Omental fat pad (tissue), 4 donors: ENCODE results near the gene FAM186B. TPM values are rescaled to one million over a fixed set of nuclear protein-coding genes. Genes with fewer than 3 reads are reported as not detected.

Source experiments
- ATAC-seq: fragments of 150-250 bp; one replicate; pipeline ENCODE4 v1.9.1; 2016; ENCODE audit warnings: mild to moderate bottlenecking, moderate library complexity; ENCODE audit not compliant: low FRiP score
- DNase-seq: peaks from one replicate; pipeline ENCODE4 v3.0.0-alpha.2; 2019; ENCODE audit warnings: low spot score
- total RNA-seq, 4 donors: library from RNA; depleted of rRNA; stranded (reverse); fragments of >200 nt; gene quantifications; one replicate each; pipeline ENCODE4 v1.1.0, GENCODE V29; 2016
- TF ChIP-seq, protein P1 (sequence below), 3 donors: fragments of 450-650 bp; IDR thresholded peaks; one replicate each; pipeline ENCODE4 v1.5.1; 2016 to 2017; ENCODE audit warnings: antibody characterized with exemption in 3 of 3, mild to moderate bottlenecking in 3 of 3, moderate library complexity in 2 of 3

Gene FAM186B
- total RNA-seq, 4 donors from 2014 or later, result 0.25 to 0.84 (median 0.48) TPM; not detected in 1

DNA sequence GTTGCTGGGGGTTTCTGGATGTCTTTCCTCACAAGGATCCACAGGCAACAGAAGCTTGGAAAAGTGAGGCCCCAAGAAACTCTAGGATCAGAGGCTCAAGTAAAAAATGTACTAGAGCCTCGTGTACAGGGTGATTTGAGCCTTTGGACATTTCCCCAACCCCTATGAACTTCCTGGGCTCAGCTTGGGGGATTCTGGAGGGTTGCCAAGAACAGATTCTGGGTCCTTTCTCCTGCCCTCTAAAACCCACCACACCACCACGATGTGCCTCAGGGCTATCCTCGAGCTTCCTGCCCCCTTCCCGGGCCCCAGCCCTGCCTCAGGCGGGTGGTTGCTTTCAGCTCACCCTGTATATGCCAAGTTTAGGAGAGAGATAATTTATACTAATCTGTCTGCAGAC lies 583 bp downstream of the FAM186B start:
- no peak for DNase-seq
- TF ChIP-seq, protein P1, sequence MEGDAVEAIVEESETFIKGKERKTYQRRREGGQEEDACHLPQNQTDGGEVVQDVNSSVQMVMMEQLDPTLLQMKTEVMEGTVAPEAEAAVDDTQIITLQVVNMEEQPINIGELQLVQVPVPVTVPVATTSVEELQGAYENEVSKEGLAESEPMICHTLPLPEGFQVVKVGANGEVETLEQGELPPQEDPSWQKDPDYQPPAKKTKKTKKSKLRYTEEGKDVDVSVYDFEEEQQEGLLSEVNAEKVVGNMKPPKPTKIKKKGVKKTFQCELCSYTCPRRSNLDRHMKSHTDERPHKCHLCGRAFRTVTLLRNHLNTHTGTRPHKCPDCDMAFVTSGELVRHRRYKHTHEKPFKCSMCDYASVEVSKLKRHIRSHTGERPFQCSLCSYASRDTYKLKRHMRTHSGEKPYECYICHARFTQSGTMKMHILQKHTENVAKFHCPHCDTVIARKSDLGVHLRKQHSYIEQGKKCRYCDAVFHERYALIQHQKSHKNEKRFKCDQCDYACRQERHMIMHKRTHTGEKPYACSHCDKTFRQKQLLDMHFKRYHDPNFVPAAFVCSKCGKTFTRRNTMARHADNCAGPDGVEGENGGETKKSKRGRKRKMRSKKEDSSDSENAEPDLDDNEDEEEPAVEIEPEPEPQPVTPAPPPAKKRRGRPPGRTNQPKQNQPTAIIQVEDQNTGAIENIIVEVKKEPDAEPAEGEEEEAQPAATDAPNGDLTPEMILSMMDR (IDR thresholded peaks at IDR 0.05), result no peak
- no peak for ATAC-seq

- DNase-seq (no peak), ATAC-seq (no peak)
- TF ChIP-seq, protein P1 (IDR thresholded peaks at IDR 0.05), result no peak
Measured at GRCh38 chr12:49603721-49604120, 1.7 kb downstream of the FAM186B start.

GRCh38 chr12:49599961-49600360 lies 5.5 kb downstream of the FAM186B start:
- no peak for ATAC-seq
- no peak for DNase-seq

GRCh38 chr12:49598527-49598926 lies 6.9 kb downstream of the FAM186B start:
- TF ChIP-seq, protein P1 (IDR thresholded peaks at IDR 0.05), result no peak
- DNase-seq (no peak), ATAC-seq (no peak)

More at GRCh38 chr12:49599961-49600360, 5.5 kb downstream of the FAM186B start:
- TF ChIP-seq, protein P1 (IDR thresholded peaks at IDR 0.05), result no peak

- DNase-seq, result no peak
- no peak for ATAC-seq
- TF ChIP-seq, protein P1 (IDR thresholded peaks at IDR 0.05), result no peak
Measured at GRCh38 chr12:49588721-49589516, 16.5 kb downstream of the FAM186B start.

GRCh38 chr12:49588281-49588680 lies 17.2 kb downstream of the FAM186B start:
- ATAC-seq (no peak), DNase-seq (no peak)
- TF ChIP-seq, protein P1 (IDR thresholded peaks at IDR 0.05), result no peak
